GM12891 (cell line): ENCODE data around the gene SLC24A3.

Experiments used
- POLR2A ChIP-seq: IDR thresholded peaks from 2 replicates; pipeline ENCODE4 v1.6.1; 2011; ENCODE audit warnings: low read depth, low read length, control low read depth
- SPI1 ChIP-seq: IDR thresholded peaks from 2 replicates; pipeline ENCODE4 v1.6.1; 2011; ENCODE audit warnings: low read depth, low read length, control low read depth

DNA sequence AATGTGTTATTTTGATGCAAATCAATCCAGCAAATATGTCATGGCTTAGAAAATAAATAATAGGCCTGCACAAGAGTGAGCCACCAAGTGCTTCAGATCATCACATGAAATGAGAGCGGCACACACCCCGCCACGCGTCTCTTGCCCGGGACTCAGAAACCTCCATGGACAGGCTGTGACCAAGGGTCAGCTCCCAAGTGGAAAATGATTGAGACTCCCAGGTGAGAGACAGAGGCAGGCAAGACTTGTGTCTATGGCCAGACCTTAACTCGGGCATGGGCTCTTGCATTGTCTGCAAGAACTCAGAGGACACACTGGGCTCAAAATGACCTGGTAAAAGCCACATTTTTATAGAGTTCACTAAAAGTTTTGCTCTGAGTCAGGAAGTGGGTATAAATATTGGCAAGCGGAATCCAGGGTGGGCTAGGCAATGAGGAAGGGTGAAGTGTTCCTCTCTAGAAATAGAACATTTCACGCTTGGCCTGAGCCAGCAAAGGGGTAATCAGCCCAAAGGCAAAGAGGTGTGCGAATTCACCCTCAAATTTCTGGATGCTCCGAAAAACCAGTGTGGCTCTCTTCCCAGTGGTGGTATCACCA, 514.9 kb downstream of the SLC24A3 start:
- TF ChIP-seq POLR2A (no peak), SPI1 (no peak)
